GM21423 (cell line): ENCODE results near the gene ANKLE2.
A peak's percentile ranks its signal among the peaks of the same experiment; 100 is the strongest.
"Not testable (repeated sequence)": the region's sequence is repeated elsewhere in the genome, so short reads cannot be mapped to it uniquely, and the experiment has no call there.

Source experiments
- ATAC-seq: cut with Tn5 transposase; IDR thresholded peaks from one replicate; pipeline ENCODE4 v1.9.1; 2021; ENCODE audit warnings: mild to moderate bottlenecking, moderate library complexity; ENCODE audit not compliant: unreplicated experiment

Gene ANKLE2

GRCh38 chr12:132777614-132778013, 16.0 kb upstream of the ANKLE2 start:
- no peak for ATAC-seq

GRCh38 chr12:132776816-132777568, 15.4 kb upstream of the ANKLE2 start:
- no peak for ATAC-seq

GRCh38 chr12:132776230-132776625, 14.6 kb upstream of the ANKLE2 start:
- ATAC-seq = not testable (repeated sequence)

DNA sequence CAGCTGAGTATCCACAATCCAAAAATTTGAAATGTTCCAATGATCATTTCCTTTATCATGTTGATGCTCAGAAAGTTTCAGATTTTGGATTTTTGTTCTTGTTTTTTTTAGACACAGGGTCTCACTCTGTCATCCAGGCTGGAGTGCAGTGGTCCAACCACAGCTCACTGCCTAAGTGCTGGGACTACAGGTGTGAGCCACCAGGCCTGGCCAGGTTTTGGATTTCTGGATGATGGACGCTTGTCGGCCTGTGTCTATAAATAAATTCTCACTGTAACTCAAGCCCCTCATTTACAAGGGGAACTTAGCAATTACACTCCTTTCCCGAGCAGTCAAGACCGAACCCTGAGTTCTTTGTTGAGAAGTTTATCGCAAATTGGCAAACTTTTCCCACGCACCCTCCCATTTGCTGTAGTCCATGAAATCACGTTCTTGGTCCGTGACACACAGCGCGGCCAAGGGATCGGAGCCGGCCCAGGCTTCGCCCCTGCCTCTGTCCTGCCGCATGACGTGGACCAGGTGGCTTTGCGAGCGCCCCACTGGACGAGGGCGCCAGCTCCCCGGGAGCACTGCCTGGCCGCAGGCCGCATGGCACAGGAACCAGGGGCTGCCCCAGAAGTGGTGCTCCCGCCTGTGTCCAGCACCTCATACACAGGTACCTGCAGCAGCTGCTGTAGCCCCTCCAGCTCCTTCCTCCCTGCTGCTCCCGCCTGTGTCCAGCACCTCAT, 14.0 kb upstream of the ANKLE2 start:
- no peak for ATAC-seq

DNA sequence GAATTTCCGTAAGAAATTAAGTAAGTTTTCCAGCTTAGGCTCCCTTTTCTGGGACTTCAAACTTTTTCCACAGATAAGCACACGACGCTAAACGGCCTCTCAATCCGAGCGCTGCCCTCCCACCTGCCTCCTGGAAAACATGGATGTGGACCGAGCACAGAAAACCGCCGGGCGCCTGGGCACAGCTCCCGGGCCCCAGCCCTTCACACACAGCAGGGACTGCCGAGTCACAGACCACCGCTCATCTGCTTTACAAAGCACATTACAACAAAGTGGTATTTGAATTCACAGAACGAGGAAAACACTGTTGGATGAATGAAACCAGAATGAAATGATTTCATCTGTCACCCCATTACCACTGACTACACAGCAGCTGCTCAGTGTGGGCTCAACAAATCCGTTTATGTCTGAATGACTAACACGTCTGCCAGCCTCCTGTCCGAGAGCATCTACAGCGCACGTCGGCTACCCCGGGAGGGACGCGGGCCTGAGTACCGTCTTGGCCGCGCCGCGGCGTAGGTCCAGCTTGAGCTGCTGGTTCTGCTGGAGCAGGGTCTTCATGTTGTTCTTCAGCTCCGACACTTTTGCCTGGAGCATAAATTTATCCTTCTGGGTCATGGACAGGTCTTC, 13.1 kb upstream of the ANKLE2 start:
- ATAC-seq = no peak

DNA sequence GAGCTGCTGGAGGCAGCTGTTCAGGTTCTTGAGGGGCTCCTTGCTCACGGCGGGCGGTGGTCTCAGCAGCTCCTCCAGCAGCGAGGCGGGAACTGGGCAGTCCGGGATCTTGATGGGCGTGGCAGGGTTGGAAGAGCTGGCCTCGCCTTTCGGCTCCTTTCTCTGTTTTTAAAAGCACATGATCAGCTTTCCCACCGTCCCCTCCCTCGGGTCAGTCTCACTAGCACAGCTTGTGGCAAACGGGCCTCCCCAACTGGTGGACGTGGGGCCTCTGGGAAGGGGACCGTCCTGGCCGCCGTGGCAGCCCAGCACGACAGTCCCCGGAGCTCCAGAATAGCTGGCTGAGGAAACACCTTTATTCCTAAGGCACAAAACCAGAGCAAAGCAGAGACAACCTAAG, 12.5 kb upstream of the ANKLE2 start:
- ATAC-seq = no peak

DNA sequence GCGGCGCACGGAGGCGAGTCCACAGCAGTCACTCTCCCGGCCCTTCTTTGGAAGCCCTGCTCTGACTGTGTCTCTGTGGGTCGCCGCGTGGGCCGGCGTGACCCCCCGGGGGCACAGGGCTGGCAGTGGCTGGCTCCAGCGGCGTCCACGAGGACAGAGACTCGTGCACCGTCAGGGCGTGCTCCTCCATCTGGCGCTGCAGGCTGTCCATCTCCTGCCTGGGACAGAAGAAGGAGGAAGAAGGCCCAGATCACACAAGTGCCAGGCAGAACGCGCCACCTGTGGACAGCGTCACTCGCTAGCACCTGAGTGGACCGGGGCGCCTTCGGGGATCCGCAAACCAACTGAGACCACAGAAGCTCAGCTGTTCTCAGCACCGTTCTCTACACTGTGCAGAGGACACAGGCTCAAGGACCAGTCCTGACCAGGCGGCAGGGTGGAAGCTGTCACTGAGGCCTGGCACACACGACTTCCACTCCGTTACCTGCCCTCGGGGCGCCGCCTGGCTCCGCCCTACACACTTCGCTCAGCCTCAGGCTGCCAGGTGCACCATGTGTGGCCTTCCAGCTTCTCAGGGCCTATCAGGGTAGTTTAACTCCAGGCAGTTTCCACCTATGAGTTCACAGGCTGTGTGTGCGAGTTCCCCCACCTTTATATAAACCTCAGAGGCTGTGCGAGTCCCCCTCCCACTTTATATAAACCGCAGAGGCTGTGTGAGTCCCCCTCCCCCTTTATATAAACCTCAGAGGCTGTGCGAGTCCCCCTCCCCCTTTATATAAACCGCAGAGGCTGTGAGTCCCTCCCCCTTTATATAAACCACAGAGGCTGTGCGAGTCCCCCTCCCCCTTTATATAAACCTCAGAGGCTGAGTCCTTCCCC, 11.7 kb upstream of the ANKLE2 start:
- ATAC-seq = no peak

DNA sequence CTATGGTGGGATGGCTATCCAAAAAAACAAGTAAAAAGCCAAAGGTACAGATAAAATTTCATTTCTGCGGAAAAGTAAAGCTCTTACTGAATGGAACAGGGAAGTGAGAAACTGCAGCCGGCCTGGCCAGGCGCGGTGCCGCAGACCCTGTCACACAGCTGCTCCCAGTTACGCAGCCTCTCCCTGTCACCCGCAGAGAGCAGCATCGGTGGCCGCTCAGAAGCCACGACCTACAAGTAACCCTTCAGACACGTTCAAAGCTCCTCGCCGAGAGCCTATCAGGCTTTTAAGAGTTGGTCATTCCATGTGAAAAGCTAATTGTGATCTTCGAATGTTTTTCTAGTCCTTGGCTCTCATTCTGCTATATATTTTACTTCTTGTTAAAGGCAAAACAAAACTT, 11.0 kb upstream of the ANKLE2 start:
- peak; percentile 32 for ATAC-seq

GRCh38 chr12:132771126-132771838, 9.7 kb upstream of the ANKLE2 start:
- no peak for ATAC-seq

DNA sequence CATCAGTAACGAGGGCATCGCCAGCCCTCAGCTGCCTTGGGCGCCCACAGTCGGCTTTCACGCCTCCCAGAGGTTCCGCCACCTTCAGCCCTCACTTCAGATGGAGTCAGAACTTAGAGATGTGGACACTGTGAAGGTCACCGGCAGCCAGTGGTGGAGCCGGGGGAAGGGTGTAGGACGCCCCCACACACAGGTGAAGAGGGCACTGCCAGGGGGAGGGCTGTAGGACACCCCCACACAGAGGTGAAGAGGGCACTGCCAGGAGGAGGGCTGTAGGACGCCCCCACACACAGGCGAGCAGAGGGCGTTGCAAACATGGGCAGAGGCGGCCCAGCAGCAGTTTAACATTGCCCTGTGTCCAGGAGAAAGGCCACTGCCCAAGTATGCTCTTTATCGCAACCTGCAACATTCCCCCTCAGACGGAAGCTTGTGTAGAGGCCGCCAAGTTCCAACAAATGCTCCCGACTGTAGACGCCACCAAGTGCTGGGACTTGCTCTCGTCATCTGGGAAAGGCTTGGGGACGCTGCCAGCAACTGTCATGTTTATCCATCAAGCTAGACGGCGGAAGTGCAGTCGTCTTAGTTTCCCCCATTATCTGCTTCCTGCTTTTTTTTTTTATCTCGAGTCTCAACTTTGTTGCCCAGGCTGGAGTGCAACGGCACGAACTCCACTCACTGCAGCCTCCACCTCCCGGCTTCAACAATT, 4.9 kb upstream of the ANKLE2 start:
- ATAC-seq = no peak

DNA sequence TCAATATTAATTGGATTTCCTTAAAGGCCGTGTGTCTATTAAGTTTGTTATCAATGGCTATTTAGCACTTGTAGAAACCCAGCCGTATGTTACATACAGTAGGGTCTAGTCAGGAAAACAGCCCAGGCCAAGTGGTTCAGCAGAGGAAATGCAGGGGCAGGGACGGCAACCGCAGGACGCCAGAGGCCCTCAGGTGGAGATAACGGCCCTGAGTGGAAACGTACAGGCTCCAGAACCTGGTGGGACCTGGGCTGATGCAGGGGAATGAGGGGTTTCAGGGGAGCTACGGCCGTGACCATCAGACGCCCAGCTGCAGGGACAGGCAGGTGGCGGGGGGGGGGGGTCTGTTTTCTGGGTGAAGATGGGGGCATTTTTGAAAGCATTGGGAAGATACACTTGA, 3.7 kb upstream of the ANKLE2 start:
- ATAC-seq = no peak

DNA sequence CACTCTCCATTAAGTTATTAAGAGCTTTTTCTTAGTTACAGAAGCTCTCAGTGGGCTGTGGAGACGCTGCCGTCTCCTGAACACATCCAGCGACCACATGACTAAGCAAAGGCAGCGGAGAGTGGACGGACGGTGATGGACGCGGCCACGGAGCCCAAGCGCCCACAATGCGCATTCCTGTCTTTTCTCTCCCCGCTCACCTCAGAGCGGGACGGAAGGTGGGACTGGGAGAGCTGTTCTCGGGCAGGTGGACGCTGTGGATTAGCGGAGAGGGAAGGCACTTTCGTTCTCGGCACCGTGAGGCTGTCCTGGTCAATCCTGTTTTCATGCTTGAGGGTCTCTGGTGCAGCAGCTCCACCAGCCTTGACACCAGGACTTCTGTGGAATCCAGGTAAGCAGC, 2.6 kb upstream of the ANKLE2 start:
- no peak for ATAC-seq

DNA sequence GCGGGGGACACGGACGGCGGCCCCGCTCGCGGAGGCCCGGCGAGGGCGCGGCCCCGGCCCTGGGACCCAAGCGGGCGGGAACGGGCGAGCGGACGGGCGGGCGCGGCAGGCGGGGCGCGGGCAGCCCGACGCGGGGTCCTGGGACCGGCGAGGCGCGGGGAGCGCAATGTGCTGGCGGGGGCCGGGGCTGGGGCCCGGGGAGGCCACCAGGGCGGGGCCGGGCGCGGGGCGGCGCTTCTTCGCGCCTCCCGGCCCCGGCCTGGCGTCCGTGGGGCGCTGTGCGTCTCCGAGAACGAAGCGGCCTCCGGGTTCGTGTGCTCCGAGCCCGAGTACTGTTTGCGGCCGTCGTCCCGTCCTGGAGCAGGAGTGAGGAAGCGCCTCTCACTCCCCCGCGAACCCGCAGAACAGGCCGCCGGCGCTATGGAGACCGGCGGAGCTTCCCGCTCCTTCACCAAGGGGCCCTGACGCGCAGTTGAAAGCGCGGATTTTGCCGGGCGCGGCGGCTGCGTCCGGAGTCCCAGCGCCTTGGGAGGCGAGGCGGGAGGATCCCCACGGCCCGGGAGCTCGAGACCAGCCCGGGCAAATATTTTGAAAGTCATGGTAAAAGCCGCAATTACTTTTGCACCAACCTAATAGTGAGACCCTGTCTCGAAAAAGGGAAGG, 420 bp upstream of the ANKLE2 start:
- ATAC-seq = peak; percentile 69

DNA sequence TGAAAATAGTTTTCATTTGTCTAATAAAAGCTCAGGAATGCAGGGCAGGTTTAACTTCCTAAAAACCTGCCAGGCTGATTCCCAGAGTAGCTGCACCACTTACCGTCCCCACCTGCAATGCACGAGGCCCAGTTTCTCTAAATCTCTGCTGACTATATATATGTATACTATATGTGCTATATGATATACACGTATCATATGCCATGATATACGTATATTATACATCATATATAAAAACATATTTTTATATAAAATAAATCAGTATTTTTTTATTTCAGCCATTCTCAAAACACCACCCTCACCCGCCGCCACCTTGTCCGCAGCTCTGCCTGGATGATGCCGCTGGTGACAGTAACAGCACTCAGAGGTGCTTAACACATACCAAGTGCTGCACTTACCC, 2.3 kb downstream of the ANKLE2 start:
- no peak for ATAC-seq

- not testable (repeated sequence) for ATAC-seq
These were observed 2.8 kb downstream of the ANKLE2 start for GRCh38 chr12:132758825-132759224.

GRCh38 chr12:132754160-132754932, 7.3 kb downstream of the ANKLE2 start:
- ATAC-seq = no peak

DNA sequence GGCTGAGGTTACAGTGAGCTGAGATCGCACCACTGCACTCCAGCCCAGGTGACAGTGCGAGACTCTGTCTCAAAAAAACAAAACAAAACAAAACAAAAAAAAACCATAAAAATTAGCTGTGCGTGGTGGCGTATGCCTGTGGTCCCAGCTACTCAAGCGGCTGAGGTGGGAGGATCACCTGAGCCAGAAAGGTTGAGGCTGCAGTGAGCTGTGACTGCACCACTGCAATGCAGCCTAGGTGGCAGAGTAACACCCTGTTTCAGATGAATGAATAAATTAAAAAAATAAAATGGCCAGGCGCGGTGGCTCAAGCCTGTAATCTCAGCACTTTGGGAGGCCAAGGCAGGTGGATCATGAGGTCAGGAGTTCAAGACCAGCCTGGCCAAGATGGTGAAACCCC, 8.0 kb downstream of the ANKLE2 start:
- ATAC-seq = not testable (repeated sequence)

DNA sequence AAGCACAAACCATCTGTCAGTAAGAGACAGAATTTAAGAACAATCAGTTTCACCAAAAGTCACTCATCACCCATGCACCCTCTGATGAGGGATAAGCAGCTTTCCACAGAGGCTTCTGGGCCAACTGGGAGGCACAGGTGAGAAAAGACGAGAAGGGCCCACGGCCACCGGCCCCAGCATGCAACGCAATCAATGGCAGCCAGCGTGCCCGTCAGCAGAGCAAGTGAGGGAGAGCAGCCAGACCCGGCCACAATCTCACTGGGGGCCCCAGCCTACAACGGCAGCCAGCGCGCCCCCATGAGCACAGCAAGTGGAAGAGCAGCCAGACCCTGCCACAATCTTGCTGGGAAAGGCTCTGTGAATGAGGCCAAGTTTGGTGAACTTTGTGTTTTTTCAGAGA, 13.3 kb downstream of the ANKLE2 start:
- no peak for ATAC-seq

GRCh38 chr12:132747896-132748295, 13.7 kb downstream of the ANKLE2 start:
- no peak for ATAC-seq
